HEK293T (cell line): ENCODE data around the gene ASAP2.

Experiments
- ARNT ChIP-seq: fragments of 450-650 bp; IDR thresholded peaks from 2 replicates; pipeline ENCODE4 v1.6.1; 2017; ENCODE audit warnings: mild to moderate bottlenecking
- BHLHE40 ChIP-seq: fragments of 450-650 bp; IDR thresholded peaks from 2 replicates; pipeline ENCODE4 v1.6.1; 2016; ENCODE audit warnings: mild to moderate bottlenecking, moderate library complexity, borderline replicate concordance
- FOXM1 ChIP-seq: fragments of 450-650 bp; IDR thresholded peaks from 2 replicates; pipeline ENCODE4 v1.6.1; 2017; ENCODE audit warnings: mild to moderate bottlenecking, borderline replicate concordance
- L3MBTL2 ChIP-seq: fragments of 450-650 bp; conservative IDR thresholded peaks from 2 replicates; pipeline ENCODE4 v1.6.1; 2016; ENCODE audit warnings: mild to moderate bottlenecking
- LEF1 ChIP-seq: fragments of 450-650 bp; IDR thresholded peaks from 2 replicates; pipeline ENCODE4 v1.6.1; 2017; ENCODE audit warnings: mild to moderate bottlenecking, borderline replicate concordance
- SP1 ChIP-seq: fragments of 450-650 bp; IDR thresholded peaks from 2 replicates; pipeline ENCODE4 v1.6.1; 2017
- SUZ12 ChIP-seq: fragments of 450-650 bp; IDR thresholded peaks from 2 replicates; pipeline ENCODE4 v1.6.1; 2016; ENCODE audit warnings: mild to moderate bottlenecking
- TARDBP ChIP-seq: fragments of 450-650 bp; IDR thresholded peaks from 2 replicates; pipeline ENCODE4 v1.6.1; 2016

- TF ChIP-seq SP1 = no peak
- no peak for TF ChIP-seq BHLHE40
- TF ChIP-seq SUZ12 = no peak
- TF ChIP-seq TARDBP = no peak
- no peak for TF ChIP-seq LEF1
- no peak for TF ChIP-seq FOXM1
- no peak for TF ChIP-seq L3MBTL2
- no peak for TF ChIP-seq ARNT
Observed at GRCh38 chr2:9279426-9279825, 72.8 kb downstream of the ASAP2 start.
